ENCODE data around the gene NAGK. TPM values are rescaled to one million over a fixed set of nuclear protein-coding genes. Genes with fewer than 3 reads are reported as not detected.
A peak's percentile ranks its signal among the peaks of the same experiment; 100 is the strongest.

The NAGK gene
- total and polyA plus RNA-seq, 2 donors (not counting 3 experiments of a cell fraction or from before 2014, with no cell fraction given), result 130 to 184 TPM

GRCh38 chr2:71122387-71123298 is 54.2 kb downstream of the NAGK start:
- Histone ChIP-seq H3K4me3 (replicated peaks in 1 of 3; ENCODE audit: insufficient read depth in 1 of 3, low read depth in 1 of 3, low read length in 3 of 3) (no peak overlapping the region), H2AFZ (ENCODE audit: low read depth, low read length) (no peak overlapping the region), H3K9me1 (replicated peaks; ENCODE audit: control insufficient read depth, extremely low read depth, insufficient read depth, low read length) (no peaks in the 10 kb centered on the region), H3K9me3 (replicated peaks; ENCODE audit: control insufficient read depth, insufficient read depth, low read length) (no peaks in the 10 kb centered on the region), H3K9ac (replicated peaks; ENCODE audit: extremely low read depth, insufficient read depth, low read length) (no peak overlapping the region), H3K27me3 (ENCODE audit: control insufficient read depth in 2 of 2, insufficient read depth in 2 of 2, low read length in 2 of 2) (no peaks in the 10 kb centered on the region), H3K79me2 (ENCODE audit: control insufficient read depth, insufficient read depth, low read length) (no peaks in the 10 kb centered on the region), H4K20me1 (replicated peaks; ENCODE audit: control insufficient read depth, extremely low read depth, insufficient read depth, low read length) (no peaks in the 10 kb centered on the region), H3K36me3 (ENCODE audit: control insufficient read depth in 2 of 2, extremely low read depth in 1 of 2, insufficient read depth in 2 of 2, low read length in 2 of 2) (peaks cover 2 to 5% of the 10 kb centered on the region in 2 experiments), H3K4me1 (ENCODE audit: control insufficient read depth, extremely low read depth, insufficient read depth, low read length) (no peaks in the 10 kb centered on the region), H3K4me2 (ENCODE audit: insufficient read depth, low read length) (no peak overlapping the region), H3K27ac (ENCODE audit: insufficient read depth, low read depth, low read length) (no peak overlapping the region)
- CTCF ChIA-PET, result interaction anchor here (1.0 to 2.4 kb wide), 2 partner anchors 22 to 35 kb away, joined by 3 to 9 read pairs; no protein-coding TSS in a partner anchor
- dilution Hi-C loops (cut with MboI; ENCODE audit: extremely low pct_ligation_motif_present, low sequenced_read_pairs), result no loop called here
- intact Hi-C loops (cut with micrococcal nuclease), result no loop called here
- DNase-seq (ENCODE audit: low read depth, low spot score) (no peak), FAIRE-seq (no peak)
- TF ChIP-seq MYC (IDR thresholded peaks at IDR 0.05; ENCODE audit: low read depth, low read length) (no peak), FOS (IDR thresholded peaks at IDR 0.05; ENCODE audit: borderline replicate concordance, insufficient read depth, low read length) (peak; percentile 23)
- POLR2A ChIA-PET, result no interaction called here
- no TSS peak for BruUV-seq (replicated peaks)

- Histone ChIP-seq H3K9ac (replicated peaks; ENCODE audit: extremely low read depth, insufficient read depth, low read length) (no peak overlapping the region), H3K9me1 (replicated peaks; ENCODE audit: control insufficient read depth, extremely low read depth, insufficient read depth, low read length) (no peaks in the 10 kb centered on the region), H3K79me2 (ENCODE audit: control insufficient read depth, insufficient read depth, low read length) (peaks cover 10% of the 10 kb centered on the region), H3K9me3 (replicated peaks; ENCODE audit: control insufficient read depth, insufficient read depth, low read length) (no peaks in the 10 kb centered on the region), H3K27ac (ENCODE audit: insufficient read depth, low read depth, low read length) (no peak overlapping the region), H2AFZ (ENCODE audit: low read depth, low read length) (no peak overlapping the region), H4K20me1 (replicated peaks; ENCODE audit: control insufficient read depth, extremely low read depth, insufficient read depth, low read length) (no peaks in the 10 kb centered on the region), H3K4me3 (replicated peaks in 1 of 3; ENCODE audit: insufficient read depth in 1 of 3, low read depth in 1 of 3, low read length in 3 of 3) (no peak overlapping the region), H3K4me2 (ENCODE audit: insufficient read depth, low read length) (no peak overlapping the region), H3K27me3 (ENCODE audit: control insufficient read depth in 2 of 2, insufficient read depth in 2 of 2, low read length in 2 of 2) (no peaks in the 10 kb centered on the region), H3K4me1 (ENCODE audit: control insufficient read depth, extremely low read depth, insufficient read depth, low read length) (peaks cover 4% of the 10 kb centered on the region), H3K36me3 (ENCODE audit: control insufficient read depth in 2 of 2, extremely low read depth in 1 of 2, insufficient read depth in 2 of 2, low read length in 2 of 2) (peaks cover 2% of the 10 kb centered on the region in 2 experiments)
- dilution Hi-C loops (cut with MboI; ENCODE audit: extremely low pct_ligation_motif_present, low sequenced_read_pairs), result no loop called here
- POLR2A ChIA-PET, result interaction anchor here (0.6 kb wide), 1 partner anchor 660 kb away, joined by 4 read pairs; no protein-coding TSS in a partner anchor
- CTCF ChIA-PET, result interaction anchor here (0.7 to 1.8 kb wide), 4 partner anchors 25 to 178 kb away, joined by 3 to 11 read pairs (median 4); no protein-coding TSS in a partner anchor
- intact Hi-C loops (cut with micrococcal nuclease), result no loop called here
- no TSS peak for BruUV-seq (replicated peaks)
- TF ChIP-seq POLR2A (IDR thresholded peaks at IDR 0.05; ENCODE audit: low read depth, low read length) (no peak), MYC (IDR thresholded peaks at IDR 0.05; ENCODE audit: low read depth, low read length) (no peak), EZH2 (IDR thresholded peaks at IDR 0.05; ENCODE audit: borderline replicate concordance, low read depth, low read length, severe bottlenecking) (no peak), MAX (IDR thresholded peaks at IDR 0.05; ENCODE audit: insufficient read depth, insufficient read length) (no peak), GATA2 (IDR thresholded peaks at IDR 0.05; ENCODE audit: insufficient read depth, insufficient read length, low read depth, low read length) (no peak), FOS (IDR thresholded peaks at IDR 0.05; ENCODE audit: borderline replicate concordance, insufficient read depth, low read length) (no peak), JUN (IDR thresholded peaks at IDR 0.05; ENCODE audit: borderline replicate concordance, insufficient read depth, insufficient read length, low read depth) (no peak), CTCF (IDR thresholded peaks at IDR 0.05; ENCODE audit: extremely low read depth in 1 of 2, insufficient read depth in 1 of 2, low read depth in 1 of 2, low read length in 2 of 2) (no peak), POLR2AphosphoS5 (IDR thresholded peaks at IDR 0.05; ENCODE audit: insufficient read depth, low read depth, low read length) (no peak)
- FAIRE-seq (no peak), DNase-seq (ENCODE audit: low read depth, low spot score) (no peak)
Measured at GRCh38 chr2:71125506-71126294, 57.3 kb downstream of the NAGK start.
